KBM-7 (cell line): Measurements from ENCODE around the gene TMEM151B.
A peak's percentile ranks its signal among the peaks of the same experiment; 100 is the strongest.
"Not testable (repeated sequence)": the region's sequence is repeated elsewhere in the genome, so short reads cannot be mapped to it uniquely, and the experiment has no call there.

Source experiments
- DNase-seq: peaks from one replicate; pipeline ENCODE4 v3.0.0-alpha.2; 2015
- in situ Hi-C: fragments of 300-500 bp; cut with MboI; formaldehyde crosslinking; loops from 2 replicates; pipeline ENCODE4 v1.14.3; 2020; ENCODE audit warnings: low sequenced_read_pairs, low pct_unique_long_range_greater_than_20kb, mixed read lengths

Gene TMEM151B

GRCh38 chr6:44231426-44231825 is 38.8 kb upstream of the TMEM151B start:
- not testable (repeated sequence) for DNase-seq
- in situ Hi-C loops: loop anchor here (10.0 kb wide), 1 partner anchor 57 kb away; no protein-coding TSS in a partner anchor

- peak; percentile 32 for DNase-seq
- in situ Hi-C loops: loop anchor here (10.0 kb wide), 1 partner anchor 58 kb away; no protein-coding TSS in a partner anchor
Observed at GRCh38 chr6:44232676-44233566, 37.3 kb upstream of the TMEM151B start.

- DNase-seq: no peak
- in situ Hi-C loops: loop anchor here (10.0 kb wide), 1 partner anchor 59 kb away; no protein-coding TSS in a partner anchor
Observed at GRCh38 chr6:44233567-44234100, 36.6 kb upstream of the TMEM151B start.

- peak; percentile 36 for DNase-seq
- in situ Hi-C loops: loop anchor here (10.0 kb wide), 1 partner anchor 60 kb away; no protein-coding TSS in a partner anchor
Observed at GRCh38 chr6:44234101-44235025, 35.9 kb upstream of the TMEM151B start.

- no peak for DNase-seq
- in situ Hi-C loops: loop anchor here (10.0 kb wide), 1 partner anchor 60 kb away; no protein-coding TSS in a partner anchor
Observed at GRCh38 chr6:44235269-44235668, 35.0 kb upstream of the TMEM151B start.

- in situ Hi-C loops: loop anchor here (10.0 kb wide), 1 partner anchor 61 kb away; no protein-coding TSS in a partner anchor
- DNase-seq: no peak
Observed at GRCh38 chr6:44235891-44236516, 34.2 kb upstream of the TMEM151B start.

- in situ Hi-C loops: loop anchor here (10.0 kb wide), 1 partner anchor 62 kb away; no protein-coding TSS in a partner anchor
- peak; percentile 77 for DNase-seq
Observed at GRCh38 chr6:44237021-44237812, 33.0 kb upstream of the TMEM151B start.

GRCh38 chr6:44237813-44238433 is 32.3 kb upstream of the TMEM151B start:
- in situ Hi-C loops: loop anchor here (10.0 kb wide), 1 partner anchor 63 kb away; no protein-coding TSS in a partner anchor
- peak; percentile 75 for DNase-seq

GRCh38 chr6:44238687-44239350 is 31.4 kb upstream of the TMEM151B start:
- DNase-seq: no peak
- in situ Hi-C loops: loop anchor here (10.0 kb wide), 1 partner anchor 64 kb away; no protein-coding TSS in a partner anchor

- no peak for DNase-seq
- in situ Hi-C loops: no loop called here
Observed at GRCh38 chr6:44243345-44243744, 26.9 kb upstream of the TMEM151B start.

- DNase-seq: no peak
- in situ Hi-C loops: no loop called here
Observed at GRCh38 chr6:44245391-44245911, 24.8 kb upstream of the TMEM151B start.

- DNase-seq: peak; percentile 83
- in situ Hi-C loops: no loop called here
Observed at GRCh38 chr6:44245912-44246662, 24.2 kb upstream of the TMEM151B start.

- DNase-seq: peak; percentile 99
- in situ Hi-C loops: no loop called here
Observed at GRCh38 chr6:44246663-44247337, 23.4 kb upstream of the TMEM151B start, which contains the start of gene HSP90AB1. HSP90AB1 (plus strand) TSS chr6:44247101; CDS start chr6:44248630, 1,529 bp downstream.

GRCh38 chr6:44247338-44248302 is 22.6 kb upstream of the TMEM151B start:
- peak; percentile 54 for DNase-seq
- in situ Hi-C loops: no loop called here
